Kidney epithelial cell (primary cell): ENCODE measurements around the gene CLCN4. TPM values are rescaled to one million over a fixed set of nuclear protein-coding genes. Genes with fewer than 3 reads are reported as not detected.

Source experiments
- DNase-seq: peaks from one replicate; pipeline ENCODE4 v3.0.0-alpha.2; 2010; ENCODE audit warnings: low read depth
- H3K27me3 ChIP-seq: 2 replicates; pipeline ENCODE4 v1.6.0; 2011; ENCODE audit warnings: low read length; ENCODE audit not compliant: control insufficient read depth, insufficient read depth
- H3K36me3 ChIP-seq: 2 replicates; pipeline ENCODE4 v1.5.1; 2011; ENCODE audit warnings: low read length; ENCODE audit not compliant: control insufficient read depth, insufficient read depth
- H3K4me3 ChIP-seq: 2 replicates; pipeline ENCODE4 v1.5.1; 2011; ENCODE audit warnings: low read depth, mild to moderate bottlenecking, control low read depth, low read length
- CTCF ChIP-seq: IDR thresholded peaks from 2 replicates; pipeline ENCODE4 v1.5.1; 2011; ENCODE audit warnings: mild to moderate bottlenecking, moderate library complexity, low read length, control low read depth, inconsistent platforms; ENCODE audit not compliant: insufficient read depth, poor library complexity, severe bottlenecking
- total RNA-seq: library from RNA; depleted of rRNA; stranded (reverse); fragments of >200 nt; gene quantifications from 2 replicates; pipeline ENCODE4 v1.2.3, GENCODE V29; 2015

Gene CLCN4
- total RNA-seq, 1 donor from 2014 or later, result 7.3 TPM

GRCh38 chrX:10254739-10255138, 98.0 kb downstream of the CLCN4 start:
- no peak overlapping the region for H3K4me3 ChIP-seq
- H3K36me3 ChIP-seq, result no peaks in the 10 kb centered on the region
- no peaks in the 10 kb centered on the region for H3K27me3 ChIP-seq
- DNase-seq, result no peak
- peak; percentile 28 for TF ChIP-seq CTCF

GRCh38 chrX:10259716-10260115, 102.9 kb downstream of the CLCN4 start:
- Histone ChIP-seq H3K4me3 (no peak overlapping the region), H3K27me3 (no peaks in the 10 kb centered on the region), H3K36me3 (no peaks in the 10 kb centered on the region)
- TF ChIP-seq CTCF, result no peak
- DNase-seq, result no peak

- no peak for DNase-seq
- Histone ChIP-seq H3K27me3 (no peaks in the 10 kb centered on the region), H3K36me3 (no peaks in the 10 kb centered on the region), H3K4me3 (no peak overlapping the region)
- TF ChIP-seq CTCF, result no peak
Observed at GRCh38 chrX:10265775-10266174, 109.0 kb downstream of the CLCN4 start.

- H3K27me3 ChIP-seq, result no peaks in the 10 kb centered on the region
- no peak overlapping the region for H3K4me3 ChIP-seq
- DNase-seq, result no peak
- H3K36me3 ChIP-seq, result no peaks in the 10 kb centered on the region
- TF ChIP-seq CTCF, result no peak
Observed at GRCh38 chrX:10278716-10279115, 121.9 kb downstream of the CLCN4 start.

- no peak for DNase-seq
- H3K4me3 ChIP-seq, result no peak overlapping the region
- no peaks in the 10 kb centered on the region for H3K36me3 ChIP-seq
- H3K27me3 ChIP-seq, result no peaks in the 10 kb centered on the region
- TF ChIP-seq CTCF, result no peak
Observed at GRCh38 chrX:10280071-10280470, 123.3 kb downstream of the CLCN4 start.

- H3K4me3 ChIP-seq, result no peak overlapping the region
- no peak for TF ChIP-seq CTCF
- H3K27me3 ChIP-seq, result no peaks in the 10 kb centered on the region
- no peaks in the 10 kb centered on the region for H3K36me3 ChIP-seq
- no peak for DNase-seq
Observed at GRCh38 chrX:10282490-10282889, 125.7 kb downstream of the CLCN4 start.
